ENCODE data around the gene STAT4.

The STAT4 gene

GRCh38 chr2:191066919-191067233 lies 83.9 kb downstream of the STAT4 start:
- no peaks in the 10 kb centered on the region for H3K27me3 ChIP-seq (replicated peaks; ENCODE audit: control insufficient read depth, insufficient read depth, low read length, poor library complexity, severe bottlenecking)
- no peak for DNase-seq
- H3K4me1 ChIP-seq (ENCODE audit: control insufficient read depth, insufficient read depth, low read length, poor library complexity, severe bottlenecking), result peaks cover 46% of the 10 kb centered on the region
- peaks cover under 1% of the 10 kb centered on the region for H3K36me3 ChIP-seq (ENCODE audit: control insufficient read depth, insufficient read depth, low read length)
- no peaks in the 10 kb centered on the region for H3K9me3 ChIP-seq (ENCODE audit: control insufficient read depth, low read length)
- no peak overlapping the region for H3K4me3 ChIP-seq (ENCODE audit: insufficient read depth, low read depth, low read length, poor library complexity, severe bottlenecking)
- peak overlapping the region; percentile 58 for H3K27ac ChIP-seq (ENCODE audit: insufficient read depth, low read length, poor library complexity, severe bottlenecking)

DNA sequence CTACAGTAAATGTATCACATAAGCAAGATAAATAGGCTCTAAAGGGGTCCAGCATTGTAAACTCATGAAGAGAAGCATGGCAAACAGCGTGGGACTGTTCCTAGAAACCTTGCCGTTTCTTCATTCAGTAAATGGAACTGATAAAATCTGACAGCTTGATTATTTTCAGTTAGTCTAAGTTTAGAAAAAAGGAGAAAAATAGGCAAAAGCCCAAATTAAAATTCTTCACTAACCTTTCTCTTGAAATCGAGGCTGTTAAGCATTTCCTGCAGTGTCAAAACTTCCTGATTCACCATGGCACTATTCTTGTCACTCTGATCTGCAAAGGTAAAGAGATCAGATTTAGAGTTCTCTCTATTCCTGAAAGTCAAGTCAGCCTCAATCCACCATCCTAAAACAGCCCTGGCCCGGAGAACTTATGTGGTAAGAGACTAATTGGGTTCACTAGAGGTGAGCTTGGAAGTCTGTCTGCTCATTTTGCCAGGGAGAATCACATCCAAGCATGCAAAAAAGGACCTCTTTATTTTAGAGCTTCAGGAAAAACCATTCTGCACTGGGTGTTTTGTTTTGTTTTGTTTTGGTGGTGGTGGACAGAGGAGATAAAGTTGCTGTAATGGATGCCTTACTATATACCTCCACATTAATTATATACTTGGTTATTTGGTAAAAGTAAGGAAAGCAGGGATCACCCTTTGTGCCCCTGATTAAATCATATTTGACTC lies 84.4 kb downstream of the STAT4 start:
- H3K9me3 ChIP-seq (ENCODE audit: control insufficient read depth, low read length), result no peaks in the 10 kb centered on the region
- H3K27ac ChIP-seq (ENCODE audit: insufficient read depth, low read length, poor library complexity, severe bottlenecking), result peak overlapping the region; percentile 58
- no peaks in the 10 kb centered on the region for H3K27me3 ChIP-seq (replicated peaks; ENCODE audit: control insufficient read depth, insufficient read depth, low read length, poor library complexity, severe bottlenecking)
- H3K4me3 ChIP-seq (ENCODE audit: insufficient read depth, low read depth, low read length, poor library complexity, severe bottlenecking), result peak overlapping the region; percentile 4
- H3K36me3 ChIP-seq (ENCODE audit: control insufficient read depth, insufficient read depth, low read length), result no peaks in the 10 kb centered on the region
- DNase-seq, result no peak
- H3K4me1 ChIP-seq (ENCODE audit: control insufficient read depth, insufficient read depth, low read length, poor library complexity, severe bottlenecking), result peaks cover 48% of the 10 kb centered on the region

GRCh38 chr2:191065785-191066184 lies 85.0 kb downstream of the STAT4 start:
- H3K4me3 ChIP-seq (ENCODE audit: insufficient read depth, low read depth, low read length, poor library complexity, severe bottlenecking), result peak overlapping the region; percentile 4
- no peaks in the 10 kb centered on the region for H3K36me3 ChIP-seq (ENCODE audit: control insufficient read depth, insufficient read depth, low read length)
- H3K27ac ChIP-seq (ENCODE audit: insufficient read depth, low read length, poor library complexity, severe bottlenecking), result peak overlapping the region; percentile 58
- H3K27me3 ChIP-seq (replicated peaks; ENCODE audit: control insufficient read depth, insufficient read depth, low read length, poor library complexity, severe bottlenecking), result no peaks in the 10 kb centered on the region
- H3K9me3 ChIP-seq (ENCODE audit: control insufficient read depth, low read length), result no peaks in the 10 kb centered on the region
- H3K4me1 ChIP-seq (ENCODE audit: control insufficient read depth, insufficient read depth, low read length, poor library complexity, severe bottlenecking), result peaks cover 48% of the 10 kb centered on the region
- DNase-seq, result no peak

- H3K4me3 ChIP-seq (ENCODE audit: insufficient read depth, low read depth, low read length, poor library complexity, severe bottlenecking), result peak overlapping the region; percentile 47
- DNase-seq, result no peak
- H3K27me3 ChIP-seq (replicated peaks; ENCODE audit: control insufficient read depth, insufficient read depth, low read length, poor library complexity, severe bottlenecking), result no peaks in the 10 kb centered on the region
- H3K9me3 ChIP-seq (ENCODE audit: control insufficient read depth, low read length), result no peaks in the 10 kb centered on the region
- no peaks in the 10 kb centered on the region for H3K36me3 ChIP-seq (ENCODE audit: control insufficient read depth, insufficient read depth, low read length)
- peaks cover 41% of the 10 kb centered on the region for H3K4me1 ChIP-seq (ENCODE audit: control insufficient read depth, insufficient read depth, low read length, poor library complexity, severe bottlenecking)
- peak overlapping the region; percentile 66 for H3K27ac ChIP-seq (ENCODE audit: insufficient read depth, low read length, poor library complexity, severe bottlenecking)
Observed at GRCh38 chr2:191064590-191064989, 86.2 kb downstream of the STAT4 start.

- Histone ChIP-seq H3K9me3 (ENCODE audit: control insufficient read depth, low read length) (no peaks in the 10 kb centered on the region), H3K36me3 (ENCODE audit: control insufficient read depth, insufficient read depth, low read length) (no peaks in the 10 kb centered on the region), H3K27ac (ENCODE audit: insufficient read depth, low read length, poor library complexity, severe bottlenecking) (no peak overlapping the region), H3K27me3 (replicated peaks; ENCODE audit: control insufficient read depth, insufficient read depth, low read length, poor library complexity, severe bottlenecking) (no peaks in the 10 kb centered on the region), H3K4me1 (ENCODE audit: control insufficient read depth, insufficient read depth, low read length, poor library complexity, severe bottlenecking) (peaks cover 41% of the 10 kb centered on the region), H3K4me3 (ENCODE audit: insufficient read depth, low read depth, low read length, poor library complexity, severe bottlenecking) (no peak overlapping the region)
- no peak for DNase-seq
Observed at GRCh38 chr2:191063584-191063983, 87.2 kb downstream of the STAT4 start.

- Histone ChIP-seq H3K36me3 (ENCODE audit: control insufficient read depth, insufficient read depth, low read length) (no peaks in the 10 kb centered on the region), H3K4me1 (ENCODE audit: control insufficient read depth, insufficient read depth, low read length, poor library complexity, severe bottlenecking) (peaks cover 45% of the 10 kb centered on the region), H3K27me3 (replicated peaks; ENCODE audit: control insufficient read depth, insufficient read depth, low read length, poor library complexity, severe bottlenecking) (no peaks in the 10 kb centered on the region), H3K9me3 (ENCODE audit: control insufficient read depth, low read length) (no peaks in the 10 kb centered on the region), H3K27ac (ENCODE audit: insufficient read depth, low read length, poor library complexity, severe bottlenecking) (peak overlapping the region; percentile 60), H3K4me3 (ENCODE audit: insufficient read depth, low read depth, low read length, poor library complexity, severe bottlenecking) (no peak overlapping the region)
- no peak for DNase-seq
Observed at GRCh38 chr2:191061381-191061980, 89.3 kb downstream of the STAT4 start.

- Histone ChIP-seq H3K4me1 (ENCODE audit: control insufficient read depth, insufficient read depth, low read length, poor library complexity, severe bottlenecking) (peaks cover 40% of the 10 kb centered on the region), H3K4me3 (ENCODE audit: insufficient read depth, low read depth, low read length, poor library complexity, severe bottlenecking) (no peak overlapping the region), H3K27me3 (replicated peaks; ENCODE audit: control insufficient read depth, insufficient read depth, low read length, poor library complexity, severe bottlenecking) (no peaks in the 10 kb centered on the region)
Observed at GRCh38 chr2:191059308-191059707, 91.5 kb downstream of the STAT4 start.

DNA sequence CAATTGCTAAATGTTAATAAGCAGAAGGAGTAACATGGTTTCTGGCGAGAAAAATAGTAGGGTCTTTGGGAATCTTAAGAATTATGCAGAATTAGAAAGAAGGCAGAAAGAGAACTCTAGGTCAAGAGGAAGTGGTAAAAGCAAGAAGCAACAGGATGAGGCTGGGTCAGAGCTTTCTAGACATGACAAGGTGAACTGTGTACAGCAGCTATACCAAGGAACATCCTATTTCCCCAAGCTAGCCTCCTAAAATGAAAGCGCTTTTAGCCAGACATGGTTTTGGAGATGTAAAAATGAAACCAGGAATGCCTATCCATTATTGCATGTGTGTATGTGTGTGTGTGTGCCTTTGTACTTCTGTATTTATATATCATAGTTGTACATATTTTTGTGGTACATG lies 94.6 kb downstream of the STAT4 start:
- no peak for DNase-seq
- Histone ChIP-seq H3K27me3 (replicated peaks; ENCODE audit: control insufficient read depth, insufficient read depth, low read length, poor library complexity, severe bottlenecking) (no peaks in the 10 kb centered on the region), H3K9me3 (ENCODE audit: control insufficient read depth, low read length) (no peaks in the 10 kb centered on the region), H3K27ac (ENCODE audit: insufficient read depth, low read length, poor library complexity, severe bottlenecking) (peak overlapping the region; percentile 47), H3K4me1 (ENCODE audit: control insufficient read depth, insufficient read depth, low read length, poor library complexity, severe bottlenecking) (peaks cover 27% of the 10 kb centered on the region), H3K4me3 (ENCODE audit: insufficient read depth, low read depth, low read length, poor library complexity, severe bottlenecking) (no peak overlapping the region), H3K36me3 (ENCODE audit: control insufficient read depth, insufficient read depth, low read length) (no peaks in the 10 kb centered on the region)

More at GRCh38 chr2:191059308-191059707, 91.5 kb downstream of the STAT4 start:
- Histone ChIP-seq H3K9me3 (ENCODE audit: control insufficient read depth, low read length) (no peaks in the 10 kb centered on the region), H3K27ac (ENCODE audit: insufficient read depth, low read length, poor library complexity, severe bottlenecking) (no peak overlapping the region), H3K36me3 (ENCODE audit: control insufficient read depth, insufficient read depth, low read length) (no peaks in the 10 kb centered on the region)
- no peak for DNase-seq

- no peak overlapping the region for H3K27ac ChIP-seq (ENCODE audit: insufficient read depth, low read length, poor library complexity, severe bottlenecking)
- H3K27me3 ChIP-seq (replicated peaks; ENCODE audit: control insufficient read depth, insufficient read depth, low read length, poor library complexity, severe bottlenecking), result no peaks in the 10 kb centered on the region
- H3K4me1 ChIP-seq (ENCODE audit: control insufficient read depth, insufficient read depth, low read length, poor library complexity, severe bottlenecking), result peaks cover 21% of the 10 kb centered on the region
- peaks cover 6% of the 10 kb centered on the region for H3K36me3 ChIP-seq (ENCODE audit: control insufficient read depth, insufficient read depth, low read length)
- no peaks in the 10 kb centered on the region for H3K9me3 ChIP-seq (ENCODE audit: control insufficient read depth, low read length)
- no peak overlapping the region for H3K4me3 ChIP-seq (ENCODE audit: insufficient read depth, low read depth, low read length, poor library complexity, severe bottlenecking)
- DNase-seq, result no peak
Observed at GRCh38 chr2:191053256-191053655, 97.5 kb downstream of the STAT4 start.
